GM21423 (cell line): ENCODE results near the gene CD52.
A peak's percentile ranks its signal among the peaks of the same experiment; 100 is the strongest.
"Not testable (repeated sequence)": the region's sequence is repeated elsewhere in the genome, so short reads cannot be mapped to it uniquely, and the experiment has no call there.

ENCODE experiments used
- ATAC-seq: cut with Tn5 transposase; IDR thresholded peaks from one replicate; pipeline ENCODE4 v1.9.1; 2021; ENCODE audit warnings: mild to moderate bottlenecking, moderate library complexity; ENCODE audit not compliant: unreplicated experiment

Gene CD52

DNA sequence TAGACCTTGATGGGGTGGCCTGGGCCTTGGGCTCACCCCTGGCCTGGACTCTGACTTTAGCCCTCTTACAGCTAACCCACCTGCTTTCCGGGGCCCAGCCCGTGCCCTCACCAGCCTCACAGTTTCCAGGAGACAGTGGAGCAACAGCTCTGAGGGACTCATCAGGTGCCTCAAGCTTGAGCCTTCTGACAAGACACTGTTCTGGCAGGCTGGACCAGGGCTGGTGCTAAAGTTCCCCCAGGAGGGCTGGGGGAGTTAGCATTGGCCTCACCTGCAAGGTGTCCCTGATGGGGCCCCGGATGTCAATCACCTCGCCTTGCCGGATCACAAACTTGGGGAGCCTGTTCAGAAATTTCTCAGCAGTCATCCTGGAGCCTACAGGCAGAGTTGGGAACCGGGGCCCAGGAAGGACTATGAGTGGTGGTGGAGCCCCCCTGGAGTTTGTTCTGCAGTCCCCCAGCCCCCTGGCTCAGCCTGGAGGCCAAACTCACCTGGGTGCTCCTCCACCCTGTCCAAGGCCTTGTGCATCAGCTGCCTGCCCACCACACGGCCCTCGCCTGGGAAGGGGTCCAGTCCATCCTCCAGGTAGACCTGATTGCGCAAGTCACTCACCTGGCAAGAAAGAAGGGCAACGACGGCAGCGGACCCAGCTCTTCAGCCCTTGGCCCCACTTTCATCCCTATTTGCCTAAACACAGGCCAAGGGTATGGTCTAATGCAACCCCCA is 33.7 kb upstream of the CD52 start:
- no peak for ATAC-seq

DNA sequence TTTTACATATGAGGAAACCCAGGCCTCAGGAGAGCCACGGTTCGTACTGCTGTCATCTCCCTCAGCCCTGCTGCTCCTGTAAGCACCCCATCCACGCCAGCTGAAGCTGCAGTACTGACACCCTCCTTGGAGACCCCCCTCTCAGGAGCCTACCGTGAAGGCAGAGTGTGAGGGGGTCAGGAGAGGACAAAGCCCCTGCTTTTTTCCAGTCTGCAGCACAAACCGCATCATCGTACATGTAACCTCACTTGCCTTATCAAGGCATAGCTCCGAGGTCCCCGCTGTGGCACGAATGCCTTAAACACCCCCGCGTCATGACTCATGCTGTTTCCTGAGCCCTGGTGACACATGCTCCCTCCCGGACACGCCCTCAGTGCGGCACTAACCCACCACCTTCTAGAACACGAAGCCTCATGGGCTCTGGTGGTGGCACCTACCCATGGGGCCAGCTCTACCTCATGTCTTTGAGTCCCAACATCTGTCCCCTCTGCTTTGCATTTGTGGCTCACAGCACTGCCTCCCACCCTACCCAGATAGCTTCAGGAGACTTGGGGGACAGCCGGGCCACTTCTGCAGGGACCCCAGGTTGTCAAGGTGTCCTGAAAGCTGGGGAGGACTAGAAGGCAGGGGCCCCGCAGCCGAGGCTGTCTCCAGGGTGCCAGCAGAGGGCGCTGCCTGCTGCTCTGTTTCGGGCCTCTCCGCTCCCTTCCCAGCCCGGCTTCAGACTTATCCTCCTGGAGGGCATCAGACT is 33.0 kb upstream of the CD52 start:
- no peak for ATAC-seq

- ATAC-seq: no peak
Measured at GRCh38 chr1:26285366-26286063, 32.2 kb upstream of the CD52 start.

DNA sequence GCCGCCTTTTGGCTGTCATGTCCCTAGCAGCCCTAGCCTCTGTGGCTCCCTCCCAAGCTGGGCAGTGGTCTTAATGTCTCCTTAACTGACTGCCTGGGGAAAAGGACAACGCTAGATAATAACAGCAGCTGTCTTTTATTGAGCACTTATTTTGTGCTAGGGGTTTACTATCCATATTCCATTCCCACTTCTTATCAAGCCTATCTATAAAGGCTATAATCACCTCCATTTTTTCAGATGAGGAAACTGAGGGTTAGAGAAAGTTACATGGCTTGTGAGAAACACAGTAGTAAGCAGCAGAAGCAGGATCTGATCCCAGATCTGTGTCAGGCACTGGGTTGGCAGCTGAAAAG is 31.7 kb upstream of the CD52 start:
- ATAC-seq: no peak

GRCh38 chr1:26287033-26287711 is 30.6 kb upstream of the CD52 start:
- peak; percentile 34 for ATAC-seq

GRCh38 chr1:26287811-26288210 is 29.9 kb upstream of the CD52 start:
- no peak for ATAC-seq

DNA sequence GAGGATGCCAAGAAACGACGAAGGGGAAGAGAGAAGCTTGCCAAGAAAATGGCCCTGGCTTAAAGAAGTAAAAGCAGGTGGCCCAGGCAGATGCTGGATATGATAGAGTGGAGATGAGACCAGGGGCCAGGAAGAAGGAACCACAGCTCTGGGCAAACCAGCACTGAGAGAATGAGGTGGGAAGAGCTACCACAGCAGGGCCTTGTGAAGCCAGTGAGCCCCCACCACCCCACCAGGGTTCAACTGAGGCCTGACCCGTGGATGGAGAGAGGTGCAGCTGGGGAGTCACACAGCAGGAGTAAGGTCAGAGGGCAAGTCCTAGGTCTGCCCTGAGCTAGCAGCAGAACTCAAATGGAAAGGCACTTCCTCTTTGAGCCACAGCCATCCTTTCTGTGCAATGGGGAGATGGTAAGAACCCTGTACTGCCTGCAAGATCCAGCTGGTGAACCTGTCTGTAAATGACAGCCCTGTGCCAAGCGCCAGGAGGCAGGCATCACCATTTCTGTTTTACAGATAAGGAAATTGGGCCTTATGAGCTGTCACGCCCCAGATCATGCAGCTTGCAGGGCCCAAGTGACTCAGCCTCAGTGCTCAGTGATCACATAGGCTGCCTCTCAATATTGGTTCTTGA is 29.3 kb upstream of the CD52 start:
- no peak for ATAC-seq

DNA sequence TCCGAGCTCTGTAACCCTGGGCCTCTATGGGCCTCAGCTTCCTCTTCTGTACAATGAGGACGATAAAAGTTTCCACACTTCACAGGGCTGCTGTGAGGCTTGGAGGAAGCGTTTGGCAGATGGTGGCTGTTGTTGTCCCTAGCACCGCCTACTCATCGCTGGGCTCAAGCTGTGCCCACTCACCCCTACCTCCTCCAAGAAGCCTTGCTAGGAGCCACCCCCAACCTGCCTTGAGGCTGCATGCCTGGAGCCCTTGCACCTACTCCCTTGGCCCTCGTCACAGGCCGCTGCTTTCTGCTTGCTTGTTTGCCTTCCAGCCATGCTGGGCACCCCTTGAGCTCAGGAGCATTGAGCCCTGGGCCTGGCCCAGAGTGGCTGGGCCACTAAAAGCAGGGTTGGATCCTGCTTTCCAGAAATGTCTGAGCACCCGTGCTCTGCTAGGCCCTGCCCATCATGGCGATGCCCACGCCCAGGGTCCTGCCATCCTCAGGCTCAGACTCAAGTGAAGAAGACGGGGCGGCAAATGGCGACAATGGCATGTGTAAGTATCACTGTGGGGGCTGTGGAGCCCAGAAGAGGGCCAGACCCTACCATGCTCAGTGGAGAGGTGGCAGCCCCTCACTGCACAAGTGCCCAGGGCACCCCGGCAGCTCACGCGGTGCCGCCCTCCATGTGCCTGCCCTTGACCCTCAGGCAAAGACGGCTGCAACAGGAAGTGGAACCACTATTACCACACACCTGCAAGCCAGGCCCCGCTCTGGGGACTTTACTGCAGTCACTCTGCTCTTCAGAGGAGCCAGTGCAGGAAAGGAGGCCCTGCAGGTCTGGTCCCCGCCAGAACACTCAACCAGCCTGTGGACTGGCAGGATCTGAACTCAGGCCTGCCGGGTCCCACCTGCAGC is 28.3 kb upstream of the CD52 start:
- ATAC-seq: peak; percentile 35

DNA sequence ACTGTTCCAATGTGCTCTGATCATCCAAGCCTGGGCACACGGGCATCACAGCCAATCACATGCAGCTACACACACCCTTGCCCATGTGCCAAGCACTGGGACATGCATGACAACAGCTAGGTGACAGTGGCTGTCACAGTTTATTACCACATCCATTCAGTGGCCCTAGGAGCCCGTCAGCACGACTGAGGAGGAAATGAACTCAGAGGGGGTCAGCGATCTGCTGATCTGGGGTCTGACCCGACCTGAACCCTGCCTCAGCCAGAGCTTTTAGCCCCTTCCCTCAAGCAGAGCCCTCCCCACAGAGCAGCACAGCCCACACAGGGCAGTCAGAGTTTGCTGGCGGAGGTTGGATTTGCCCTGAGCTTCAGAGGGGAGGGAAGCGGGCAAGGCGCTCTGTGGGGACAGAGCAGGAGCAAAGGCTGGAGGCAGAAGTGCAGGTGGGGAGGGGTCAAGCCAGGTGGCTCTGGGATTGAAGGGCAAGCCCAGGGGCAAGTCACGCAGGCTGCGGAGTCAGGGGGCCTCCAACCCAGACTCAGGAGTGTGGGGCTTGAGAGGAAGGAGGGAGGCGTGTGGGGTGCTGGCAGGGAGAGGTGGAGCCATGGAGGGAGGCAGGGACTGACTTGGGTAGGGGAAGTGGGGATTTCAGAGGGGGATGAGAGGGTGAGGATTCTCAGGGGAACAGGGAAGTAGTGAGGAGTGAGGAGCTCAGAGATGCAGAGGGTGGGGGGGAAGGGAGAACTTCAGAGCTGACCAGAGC is 27.5 kb upstream of the CD52 start:
- no peak for ATAC-seq

DNA sequence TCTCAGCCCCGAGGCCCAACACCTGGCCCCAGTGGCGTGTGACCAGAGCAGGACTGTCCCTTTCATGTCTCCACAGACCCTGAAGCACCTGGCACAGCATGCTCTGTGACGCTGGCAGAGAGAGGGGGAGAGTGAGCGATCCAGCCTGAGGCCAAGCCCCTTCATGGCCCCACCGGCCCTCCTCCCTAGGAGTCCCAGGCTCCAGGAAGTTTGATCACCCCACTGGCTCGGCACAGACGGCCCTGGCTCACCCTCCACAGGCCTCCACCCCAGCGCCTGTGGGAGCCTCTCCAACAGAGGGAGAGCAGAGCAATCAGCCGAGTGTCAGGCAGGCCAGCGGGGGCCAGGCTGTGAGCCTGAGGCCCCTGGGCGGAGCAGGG is 26.9 kb upstream of the CD52 start:
- no peak for ATAC-seq

DNA sequence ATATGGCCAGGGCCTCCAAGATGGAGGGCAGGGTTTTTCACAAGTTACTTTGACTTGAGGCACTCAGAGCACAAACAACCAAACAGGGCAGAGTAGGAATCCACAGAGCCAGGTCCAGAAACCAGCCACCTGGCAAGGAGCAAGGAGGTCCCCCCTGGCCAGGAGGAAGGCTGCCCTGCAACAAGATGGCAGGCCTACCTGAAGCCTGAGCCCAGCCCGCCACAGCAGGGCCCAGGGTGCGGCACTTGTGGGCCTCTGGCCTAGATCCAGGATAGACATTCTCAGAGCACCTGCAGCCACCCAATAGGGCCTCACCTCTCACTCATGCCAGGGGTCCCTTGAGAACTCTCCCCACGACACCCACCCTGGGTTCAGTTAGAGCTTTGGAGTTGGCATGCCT is 26.3 kb upstream of the CD52 start:
- no peak for ATAC-seq

GRCh38 chr1:26291939-26292338 is 25.8 kb upstream of the CD52 start:
- no peak for ATAC-seq

DNA sequence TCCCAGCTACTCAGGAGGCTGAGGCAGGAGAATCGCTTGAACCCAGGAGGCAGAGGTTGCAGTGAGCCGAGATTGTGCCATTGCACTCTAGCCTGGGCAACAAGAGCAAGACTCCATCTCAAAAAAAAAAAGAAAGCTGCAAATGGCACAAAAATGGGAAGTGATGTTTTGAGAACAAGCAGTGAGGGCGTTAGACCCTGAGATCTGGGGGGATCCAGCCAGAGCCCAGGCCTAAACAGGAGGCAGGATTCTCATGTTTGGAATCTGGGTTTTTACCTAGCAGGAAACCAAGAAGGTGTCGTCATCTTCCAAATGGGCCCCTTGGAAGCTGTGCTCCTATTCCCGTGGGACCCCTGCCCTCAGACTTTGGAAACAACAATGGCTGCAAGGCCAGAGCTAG is 25.0 kb upstream of the CD52 start:
- ATAC-seq: not testable (repeated sequence)

DNA sequence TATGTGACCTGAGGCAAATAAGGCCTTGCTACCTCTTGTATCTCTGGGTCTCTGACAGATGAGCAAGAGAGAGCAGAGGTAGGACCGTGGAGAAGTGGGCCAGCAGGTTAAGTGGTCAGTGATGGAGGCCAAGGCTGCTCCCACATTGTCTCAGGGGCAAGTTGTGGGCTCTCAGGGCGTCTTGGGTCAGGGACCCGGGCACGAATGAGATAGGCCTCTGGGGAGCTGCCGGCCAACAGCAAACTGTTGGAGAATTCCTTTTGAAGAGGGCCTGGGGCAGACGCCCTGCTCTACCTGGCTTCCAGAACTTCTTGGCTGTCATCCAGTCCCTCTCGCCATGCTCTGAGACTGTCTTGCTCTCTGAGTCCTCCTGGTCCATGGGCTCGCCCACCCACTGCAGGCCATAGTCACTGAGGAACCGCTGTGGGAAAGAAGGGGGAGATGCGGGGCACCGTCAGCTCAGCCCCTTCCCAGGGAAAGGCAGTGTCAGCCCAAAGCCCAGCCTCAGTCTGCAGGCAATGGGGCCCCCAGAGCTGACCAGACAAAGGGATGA is 23.8 kb upstream of the CD52 start:
- ATAC-seq: no peak

DNA sequence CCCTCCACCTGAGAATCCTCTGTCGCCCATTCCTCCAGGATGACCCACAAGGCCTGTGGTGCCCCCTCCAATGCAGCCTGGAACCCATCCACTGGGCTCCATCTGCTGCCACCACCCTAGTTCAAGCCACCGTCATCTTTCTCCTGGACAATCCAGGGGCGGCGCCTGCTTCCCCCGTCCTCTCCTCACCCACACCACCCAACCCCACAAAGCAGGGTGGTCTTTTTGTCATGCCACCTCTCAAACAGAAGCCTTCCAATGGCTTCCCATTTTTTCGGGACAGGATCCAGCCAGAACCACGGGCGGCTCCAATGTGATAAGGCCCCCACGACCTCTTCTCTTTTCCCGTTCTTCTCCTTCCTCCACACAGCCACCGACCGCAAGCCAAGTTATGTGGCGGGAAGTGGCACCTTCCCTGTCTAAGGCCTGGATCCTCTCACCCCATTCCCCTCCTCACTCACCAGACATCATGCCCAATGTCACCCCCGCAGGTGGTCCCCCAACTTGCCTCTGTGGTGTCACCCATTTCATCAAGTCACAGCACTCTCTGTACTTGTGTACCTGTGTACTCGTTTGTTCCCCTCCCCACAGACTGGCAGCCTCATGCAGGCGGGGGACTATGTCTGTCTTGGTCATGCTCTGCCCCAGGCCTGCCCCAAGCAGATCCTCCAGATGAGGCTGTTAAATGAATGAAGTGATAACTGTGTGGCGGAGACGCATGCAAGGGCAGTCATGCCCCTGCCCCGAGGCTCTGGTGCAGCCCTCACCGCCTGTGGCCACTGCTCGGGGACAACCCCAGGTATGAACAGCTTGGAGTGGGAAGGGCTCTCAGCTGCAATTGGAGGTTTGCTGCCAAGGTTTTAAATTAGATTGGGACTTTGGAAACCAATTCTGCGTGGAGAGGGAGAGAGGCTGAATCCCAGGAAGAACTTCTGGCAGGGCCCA is 22.3 kb upstream of the CD52 start:
- ATAC-seq: no peak

- ATAC-seq: no peak
Measured at GRCh38 chr1:26296340-26297056, 21.3 kb upstream of the CD52 start.

DNA sequence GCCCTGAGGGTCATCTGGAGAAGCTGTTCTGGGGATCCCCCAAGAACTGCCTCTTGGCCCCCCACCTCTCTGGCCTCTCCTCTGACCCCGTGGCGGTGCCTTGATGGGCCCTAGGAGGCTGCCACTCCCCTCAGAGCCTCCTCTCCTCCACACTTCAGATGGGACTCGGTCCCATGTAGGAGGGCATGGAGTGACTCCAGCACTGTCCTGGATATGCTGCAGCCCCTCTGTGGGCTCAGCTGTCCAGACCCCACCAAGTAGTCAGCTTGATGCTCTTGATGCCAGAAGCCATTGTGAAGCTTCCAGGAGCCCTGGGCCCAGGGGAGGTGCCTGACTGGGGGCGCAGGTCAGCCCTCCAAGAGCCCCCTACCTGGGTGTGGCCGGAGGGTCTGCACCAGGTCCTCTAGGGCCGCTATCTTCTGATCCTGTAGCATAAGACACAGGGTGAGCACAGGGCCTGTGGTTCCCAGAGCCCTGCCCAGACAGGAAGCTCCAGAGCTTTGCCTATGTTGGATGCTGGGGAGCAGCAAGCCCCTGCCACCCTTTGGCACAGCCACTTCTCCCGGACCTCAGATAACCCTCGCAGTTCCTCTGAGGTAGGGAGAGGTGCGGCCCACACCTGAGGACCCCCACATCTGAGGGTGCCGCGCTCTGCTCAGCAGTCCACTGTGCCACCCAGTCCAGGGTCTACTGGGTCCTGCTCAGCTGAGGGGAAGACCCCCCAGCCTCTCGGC is 20.5 kb upstream of the CD52 start:
- no peak for ATAC-seq
